Calu3 (cell line): ENCODE measurements around the gene FBXW8. TPM values are rescaled to one million over a fixed set of nuclear protein-coding genes. Genes with fewer than 3 reads are reported as not detected.

Source experiments
- BruUV-seq: library from RNA; stranded (reverse); fragments of 400-500 nt; replicated peaks from 2 replicates; lab custom pipeline; 2021; lab: Mats Ljungman, UMichigan
- CTCF ChIA-PET: fragments of 300-600 bp; sonication (Branson Sonifier 250); formaldehyde crosslinking; loops from one replicate; lab custom pipeline; 2022; ENCODE audit warnings: antibody characterized with exemption; lab: Charles Lee
- DNase-seq: peaks from one replicate; pipeline ENCODE4 v3.0.0; 2022
- H3K27ac Mint-ChIP-seq: one replicate; pipeline ENCODE4 v1.8.0; 2022; ENCODE audit warnings: mixed read lengths; ENCODE audit not compliant: unreplicated experiment
- H3K27me3 Mint-ChIP-seq: one replicate; pipeline ENCODE4 v1.8.0; 2022; ENCODE audit warnings: mixed read lengths; ENCODE audit not compliant: unreplicated experiment
- H3K36me3 Mint-ChIP-seq: one replicate; pipeline ENCODE4 v1.8.0; 2022; ENCODE audit warnings: mild to moderate bottlenecking, moderate library complexity, mixed read lengths; ENCODE audit not compliant: insufficient read depth, unreplicated experiment
- H3K4me1 Mint-ChIP-seq: one replicate; pipeline ENCODE4 v1.8.0; 2022; ENCODE audit warnings: mild to moderate bottlenecking, low read depth, mixed read lengths; ENCODE audit not compliant: unreplicated experiment
- H3K4me3 Mint-ChIP-seq: one replicate; pipeline ENCODE4 v1.8.0; 2022; ENCODE audit warnings: mild to moderate bottlenecking, low read depth, moderate library complexity, mixed read lengths; ENCODE audit not compliant: unreplicated experiment
- H3K9me3 Mint-ChIP-seq: one replicate; pipeline ENCODE4 v1.8.0; 2022; ENCODE audit warnings: low read depth, mixed read lengths; ENCODE audit not compliant: unreplicated experiment
- intact Hi-C: fragments of 100-400 bp; cut with micrococcal nuclease; formaldehyde crosslinking; loops from one replicate; pipeline ENCODE4 v1.10.0; 2022; ENCODE audit not compliant: unreplicated experiment
- total RNA-seq: library from RNA; stranded (reverse); gene quantifications from 2 replicates; pipeline ENCODE4 v1.2.3, GENCODE V29; 2022
- TF ChIP-seq, protein P1 (sequence below): fragments of 200-600 bp; IDR thresholded peaks from one replicate; pipeline ENCODE4 v1.8.0; 2022; ENCODE audit warnings: antibody characterized with exemption; ENCODE audit not compliant: unreplicated experiment

FBXW8 gene
- total RNA-seq, 1 experiment from 2014 or later = 18.2 TPM

DNA sequence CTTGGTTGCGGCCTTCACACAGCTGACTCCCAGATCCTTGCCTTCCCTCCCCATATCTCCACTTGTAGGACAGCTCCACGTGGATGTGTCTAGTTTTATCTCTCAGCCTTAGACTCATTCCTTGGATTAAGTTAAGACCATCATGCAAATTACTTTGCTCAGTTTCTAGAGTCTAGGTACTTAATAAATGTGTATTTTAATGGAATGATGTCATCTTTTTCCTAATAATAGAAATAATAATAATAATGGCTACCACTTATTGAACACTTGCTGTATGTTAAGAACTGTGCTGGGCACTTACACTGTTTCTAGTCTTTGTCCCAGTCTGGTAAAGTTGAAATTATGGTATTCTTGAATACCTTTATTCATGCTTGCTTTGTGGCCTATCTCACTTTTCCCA, 37.5 kb downstream of the FBXW8 start:
- Mint-ChIP-seq H3K4me1 (no peaks in the 10 kb centered on the region), H3K27ac (no peak overlapping the region), H3K27me3 (no peaks in the 10 kb centered on the region), H3K4me3 (no peak overlapping the region), H3K36me3 (peaks cover 28% of the 10 kb centered on the region), H3K9me3 (peaks cover 3% of the 10 kb centered on the region)
- CTCF ChIA-PET = no interaction called here
- no peak for DNase-seq
- intact Hi-C loops = no loop called here
- TF ChIP-seq, protein P1, sequence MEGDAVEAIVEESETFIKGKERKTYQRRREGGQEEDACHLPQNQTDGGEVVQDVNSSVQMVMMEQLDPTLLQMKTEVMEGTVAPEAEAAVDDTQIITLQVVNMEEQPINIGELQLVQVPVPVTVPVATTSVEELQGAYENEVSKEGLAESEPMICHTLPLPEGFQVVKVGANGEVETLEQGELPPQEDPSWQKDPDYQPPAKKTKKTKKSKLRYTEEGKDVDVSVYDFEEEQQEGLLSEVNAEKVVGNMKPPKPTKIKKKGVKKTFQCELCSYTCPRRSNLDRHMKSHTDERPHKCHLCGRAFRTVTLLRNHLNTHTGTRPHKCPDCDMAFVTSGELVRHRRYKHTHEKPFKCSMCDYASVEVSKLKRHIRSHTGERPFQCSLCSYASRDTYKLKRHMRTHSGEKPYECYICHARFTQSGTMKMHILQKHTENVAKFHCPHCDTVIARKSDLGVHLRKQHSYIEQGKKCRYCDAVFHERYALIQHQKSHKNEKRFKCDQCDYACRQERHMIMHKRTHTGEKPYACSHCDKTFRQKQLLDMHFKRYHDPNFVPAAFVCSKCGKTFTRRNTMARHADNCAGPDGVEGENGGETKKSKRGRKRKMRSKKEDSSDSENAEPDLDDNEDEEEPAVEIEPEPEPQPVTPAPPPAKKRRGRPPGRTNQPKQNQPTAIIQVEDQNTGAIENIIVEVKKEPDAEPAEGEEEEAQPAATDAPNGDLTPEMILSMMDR = no peak
- no TSS peak for BruUV-seq

DNA sequence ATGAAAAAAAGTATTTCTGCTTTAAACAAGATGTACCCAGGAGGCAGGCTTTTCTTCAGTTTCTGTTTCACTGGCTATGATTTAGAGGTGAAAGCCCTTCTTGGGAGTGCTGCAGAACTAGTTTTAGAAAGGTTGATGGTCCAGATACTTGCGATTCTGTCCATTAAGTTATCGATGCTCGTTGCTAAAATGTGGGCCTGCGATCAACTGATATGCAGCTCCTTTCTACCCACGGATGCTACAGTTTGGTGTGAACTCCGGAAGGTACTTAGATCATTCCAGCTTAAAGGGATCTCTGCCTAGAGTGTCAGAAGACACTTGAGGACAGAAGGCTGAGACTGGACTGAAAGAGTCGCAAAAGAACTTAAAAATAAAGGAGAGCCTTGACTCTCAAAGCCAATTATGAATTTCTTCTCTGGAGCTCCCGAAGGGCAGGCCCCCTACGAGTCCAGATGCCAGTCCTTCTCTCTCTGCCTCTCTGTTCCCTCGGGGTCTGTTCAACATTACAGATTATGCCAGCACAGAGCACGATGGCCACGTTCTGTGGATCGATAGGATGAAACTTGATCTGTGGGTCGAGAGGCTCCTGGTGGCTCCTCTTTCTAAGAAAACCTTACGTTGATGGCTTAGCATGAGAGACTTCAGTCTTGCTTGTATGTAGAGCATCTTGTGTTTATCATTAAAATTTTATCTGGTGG, 40.0 kb downstream of the FBXW8 start:
- TF ChIP-seq, protein P1 = no peak
- Mint-ChIP-seq H3K27ac (no peak overlapping the region), H3K4me1 (peaks cover 12% of the 10 kb centered on the region), H3K36me3 (peaks cover 31% of the 10 kb centered on the region), H3K4me3 (no peak overlapping the region), H3K9me3 (no peaks in the 10 kb centered on the region), H3K27me3 (no peaks in the 10 kb centered on the region)
- BruUV-seq = no TSS peak
- CTCF ChIA-PET = no interaction called here
- intact Hi-C loops = loop anchor here (10.0 kb wide), 1 partner anchor 216 kb away; the partner anchor contains the start of genes RNFT2 and SPRING1
- DNase-seq = no peak

DNA sequence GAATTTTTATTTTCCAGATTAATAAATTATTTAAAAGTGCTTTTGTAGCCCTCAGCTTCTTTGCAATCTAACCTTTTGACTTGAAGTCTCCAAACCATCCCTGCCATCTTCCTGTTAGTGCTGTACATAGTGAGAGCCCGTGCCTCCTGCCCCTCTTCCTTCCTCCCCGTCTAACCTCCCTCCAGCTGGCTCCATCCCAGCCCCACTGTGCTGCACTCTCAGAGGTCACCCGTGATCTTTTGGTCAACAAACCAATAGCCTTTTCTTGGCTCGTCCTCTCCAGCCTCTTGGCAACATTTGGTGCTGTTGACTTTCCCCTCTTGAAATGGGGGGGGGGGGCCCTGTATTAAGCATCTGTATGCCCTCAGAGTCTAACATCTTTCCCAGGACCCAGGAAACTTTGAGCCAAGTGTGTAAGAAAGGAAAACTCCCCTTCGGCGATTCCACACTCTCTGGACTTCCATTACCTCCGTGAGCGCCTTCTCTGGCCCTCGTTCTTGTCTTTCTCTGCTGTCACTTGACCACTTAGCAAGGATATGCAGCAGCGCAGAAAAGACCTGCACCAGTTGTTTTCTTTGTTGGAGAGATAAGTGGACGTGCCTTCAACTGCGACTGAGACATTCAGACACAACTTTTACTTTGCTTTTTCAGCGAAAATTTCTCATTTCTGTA, 44.1 kb downstream of the FBXW8 start:
- H3K27me3 Mint-ChIP-seq = no peaks in the 10 kb centered on the region
- intact Hi-C loops = loop anchor here (1.0 to 10.0 kb wide), 2 partner anchors 220 to 252 kb away; partner anchors contain the start of genes RNFT2 and SPRING1
- TF ChIP-seq, protein P1 = no peak
- no peak overlapping the region for H3K4me3 Mint-ChIP-seq
- CTCF ChIA-PET = interaction anchor here (0.9 to 1.3 kb wide), 3 partner anchors 245 to 340 kb away, joined by 3 to 10 read pairs (median 3); no protein-coding TSS in a partner anchor
- DNase-seq = no peak
- H3K4me1 Mint-ChIP-seq = peaks cover 28% of the 10 kb centered on the region
- no peaks in the 10 kb centered on the region for H3K9me3 Mint-ChIP-seq
- H3K36me3 Mint-ChIP-seq = peaks cover 16% of the 10 kb centered on the region
- no TSS peak for BruUV-seq
- H3K27ac Mint-ChIP-seq = peak overlapping the region; percentile 69

DNA sequence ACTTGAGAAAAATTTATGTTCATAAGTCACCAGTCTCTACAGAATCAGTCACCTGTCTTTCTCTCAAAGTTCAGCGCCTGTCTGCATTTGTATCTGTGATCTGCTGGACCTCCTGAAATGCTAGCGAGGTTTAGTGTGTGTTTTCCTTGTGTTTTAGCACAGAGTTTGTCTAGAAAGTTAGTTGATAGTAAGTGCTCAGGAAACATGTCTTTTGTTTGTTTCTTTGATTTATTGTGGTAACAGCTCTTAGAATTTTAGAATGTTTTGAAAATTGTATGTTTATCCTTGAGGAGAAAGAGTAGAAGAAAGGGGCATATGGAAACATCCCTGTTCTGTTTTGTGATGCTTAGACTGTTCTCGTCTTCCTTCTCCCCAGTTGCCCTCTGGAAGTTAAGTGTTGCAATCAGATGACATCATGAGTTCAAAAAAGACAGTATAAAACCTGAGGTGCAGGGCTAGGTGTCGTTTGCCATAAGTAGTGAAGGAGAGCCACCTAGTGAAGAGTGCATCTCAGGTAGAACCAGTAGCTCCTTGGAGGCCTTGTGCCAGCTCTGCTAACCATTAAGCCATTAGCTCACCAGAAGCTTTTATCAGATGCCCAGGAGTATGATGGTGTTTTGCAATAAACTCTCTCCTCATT, 44.8 kb downstream of the FBXW8 start:
- BruUV-seq = no TSS peak
- TF ChIP-seq, protein P1 = no peak
- intact Hi-C loops = loop anchor here (1.0 to 10.0 kb wide), 2 partner anchors 221 to 252 kb away; partner anchors contain the start of genes RNFT2 and SPRING1
- Mint-ChIP-seq H3K4me1 (peaks cover 28% of the 10 kb centered on the region), H3K36me3 (peaks cover 16% of the 10 kb centered on the region), H3K9me3 (no peaks in the 10 kb centered on the region), H3K27ac (peak overlapping the region; percentile 69), H3K27me3 (no peaks in the 10 kb centered on the region), H3K4me3 (no peak overlapping the region)
- peak; percentile 72 for DNase-seq
- CTCF ChIA-PET = interaction anchor here (0.5 to 1.6 kb wide), 12 partner anchors 17 to 340 kb away, joined by 3 to 10 read pairs (median 4); no protein-coding TSS in a partner anchor
